Measurements from ENCODE around the gene SERPINB5.
"Not testable (repeated sequence)": the region's sequence is repeated elsewhere in the genome, so short reads cannot be mapped to it uniquely, and the experiment has no call there.

SERPINB5 gene

GRCh38 chr18:63476668-63477067 lies at the start of gene SERPINB5:
Gene SERPINB5, plus strand, starts transcription at chr18:63476958. Its CDS starts 7,471 bp downstream, at chr18:63484429.
- peak; percentile 88 for DNase-seq

GRCh38 chr18:63427558-63427957 lies 49.2 kb upstream of the SERPINB5 start:
- no peak for DNase-seq

GRCh38 chr18:63430526-63430925 lies 46.2 kb upstream of the SERPINB5 start:
- DNase-seq, result no peak

DNA sequence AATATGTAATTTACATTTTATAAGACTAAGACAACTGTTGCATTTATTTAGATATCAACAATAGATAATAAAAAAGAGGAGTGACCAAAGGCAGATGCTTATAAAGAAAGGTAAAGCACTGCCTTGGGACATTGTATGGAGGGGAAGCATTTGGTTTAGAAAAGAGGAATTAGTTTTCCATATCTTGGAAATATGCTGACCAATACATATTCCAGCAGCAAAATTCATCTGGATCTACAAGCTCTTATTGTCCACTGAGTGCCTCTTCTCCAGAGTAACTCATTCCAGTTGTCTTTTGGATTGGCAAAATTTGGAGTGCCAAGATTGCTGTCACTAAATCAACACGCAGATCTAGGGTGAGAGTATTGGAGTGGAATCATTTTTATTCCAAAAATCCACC lies 45.6 kb upstream of the SERPINB5 start:
- no peak for DNase-seq

DNA sequence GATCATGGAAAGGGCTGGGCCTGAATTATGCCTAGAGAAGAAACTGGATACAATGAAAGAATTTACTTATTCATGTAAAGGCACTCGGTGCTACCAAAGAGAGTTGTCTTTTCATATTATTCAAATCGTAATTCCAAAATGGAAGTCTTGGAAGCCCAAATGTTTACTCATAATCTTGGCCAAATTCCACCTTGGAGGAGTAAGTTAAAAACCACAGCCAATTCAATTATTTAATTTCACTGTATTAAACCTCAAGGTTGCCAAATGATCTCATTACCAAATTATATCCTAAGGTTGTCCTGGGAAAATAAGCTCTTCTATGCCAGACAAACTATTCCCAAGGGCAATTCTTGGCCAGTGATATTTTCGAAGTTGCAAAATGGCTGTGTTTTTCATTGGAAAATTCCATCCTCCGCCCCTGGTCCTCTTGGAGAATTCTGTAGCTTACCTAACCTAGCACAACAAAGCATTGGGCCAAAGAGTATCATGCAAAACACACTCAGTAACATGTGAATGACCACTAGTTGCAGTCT lies 43.4 kb upstream of the SERPINB5 start:
- no peak for DNase-seq

DNA sequence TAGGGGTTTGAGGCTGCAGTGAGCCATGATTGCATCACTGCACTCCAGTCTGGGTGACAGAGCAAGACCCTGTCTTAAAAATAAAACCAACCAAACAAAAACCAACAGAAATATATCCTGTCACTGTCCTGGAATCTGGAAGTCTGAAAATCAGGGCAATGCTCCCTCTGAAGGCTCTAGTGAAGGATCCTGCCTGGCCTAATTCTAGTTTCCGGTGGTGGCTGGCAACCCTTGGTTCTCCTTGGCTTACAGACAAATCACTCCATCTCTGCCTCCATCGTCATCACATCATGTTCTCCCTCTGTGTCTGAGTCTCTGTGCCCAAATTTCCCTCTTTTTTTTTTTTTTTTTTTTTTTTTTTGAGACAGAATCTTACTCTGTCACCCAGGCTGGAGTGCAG lies 38.6 kb upstream of the SERPINB5 start:
- no peak for DNase-seq

- peak; percentile 46 for DNase-seq
These were observed 37.4 kb upstream of the SERPINB5 start for GRCh38 chr18:63439334-63439733.

DNA sequence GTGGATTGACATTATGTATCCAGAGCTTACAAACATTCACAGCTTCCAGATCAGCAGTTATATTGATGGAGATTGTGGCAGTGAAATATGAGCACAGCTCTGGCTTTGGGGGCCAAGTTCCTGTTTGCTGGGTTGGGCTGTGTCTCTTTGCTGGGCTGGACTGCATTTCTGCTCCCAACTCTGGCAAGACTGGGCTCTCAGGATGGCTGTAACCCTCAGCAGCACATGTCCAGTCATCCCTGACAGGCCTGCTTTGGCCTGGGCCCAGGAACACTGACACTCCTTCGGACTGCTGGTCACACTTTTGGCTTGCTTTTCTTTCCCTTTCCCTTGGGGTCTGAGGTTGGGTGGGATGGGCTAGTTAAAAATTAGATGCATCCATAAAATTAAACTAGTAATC lies 36.5 kb upstream of the SERPINB5 start:
- no peak for DNase-seq

- DNase-seq, result no peak
These were observed 35.9 kb upstream of the SERPINB5 start for GRCh38 chr18:63440881-63441280.

DNA sequence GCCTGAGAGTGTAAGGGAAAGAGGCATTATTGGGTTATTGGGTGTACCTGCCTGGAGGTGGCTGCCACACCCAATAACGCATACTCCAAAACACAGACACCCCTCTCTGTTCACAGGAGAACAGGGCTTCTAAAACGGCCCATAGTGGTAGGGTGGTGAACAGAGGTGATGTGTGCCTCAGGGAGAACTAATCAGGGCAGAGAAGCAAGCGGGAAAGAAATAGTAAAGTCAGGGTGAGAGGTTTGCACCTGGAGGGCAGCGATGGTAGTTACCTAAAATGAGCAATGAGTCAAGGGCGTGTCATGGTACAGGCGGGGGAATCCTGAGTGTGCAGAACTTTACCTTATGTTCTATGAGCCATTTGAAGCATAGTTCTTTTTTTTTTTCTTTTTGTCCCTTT lies 32.9 kb upstream of the SERPINB5 start:
- DNase-seq, result no peak

- peak; percentile 36 for DNase-seq
These were observed 32.2 kb upstream of the SERPINB5 start for GRCh38 chr18:63444580-63444979.

DNA sequence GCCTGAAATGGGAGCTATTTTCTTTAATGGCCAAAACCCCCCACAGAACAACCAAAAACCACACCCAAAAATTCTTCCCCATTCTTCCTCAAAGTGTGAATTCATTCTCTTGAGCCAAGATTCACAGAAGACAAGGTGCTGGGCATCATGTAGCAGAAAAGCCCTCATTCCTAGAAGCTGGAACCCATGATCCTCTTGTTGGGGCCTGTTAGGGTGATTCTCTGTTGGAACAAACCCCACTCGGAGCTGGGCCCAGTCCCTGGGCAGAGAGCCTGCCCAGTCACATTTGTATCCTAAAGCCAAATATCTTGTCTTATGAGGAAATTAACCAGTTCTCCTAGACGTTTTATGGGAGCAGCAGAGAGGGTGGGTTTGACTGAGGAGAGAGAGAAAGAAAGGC lies 31.7 kb upstream of the SERPINB5 start:
- DNase-seq, result no peak

DNA sequence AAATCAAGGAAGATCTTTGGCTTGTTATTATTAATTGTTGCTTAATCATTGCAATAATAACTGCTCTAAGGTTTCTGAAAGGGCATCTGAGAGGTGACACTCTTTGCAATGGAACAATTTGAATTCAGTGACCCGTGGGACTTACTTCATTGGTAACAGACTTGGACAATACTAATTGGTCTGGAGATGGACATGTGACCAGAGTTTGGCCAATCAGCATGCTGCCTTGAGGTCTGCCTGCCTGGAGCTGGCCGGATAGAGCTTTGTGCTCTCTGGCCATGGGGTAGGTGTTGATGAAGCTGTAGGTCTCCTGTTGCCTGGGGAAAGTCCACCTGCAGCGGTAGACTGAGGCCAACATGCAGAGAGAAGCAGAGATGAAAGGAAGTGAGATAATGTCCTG lies 30.5 kb upstream of the SERPINB5 start:
- no peak for DNase-seq

DNA sequence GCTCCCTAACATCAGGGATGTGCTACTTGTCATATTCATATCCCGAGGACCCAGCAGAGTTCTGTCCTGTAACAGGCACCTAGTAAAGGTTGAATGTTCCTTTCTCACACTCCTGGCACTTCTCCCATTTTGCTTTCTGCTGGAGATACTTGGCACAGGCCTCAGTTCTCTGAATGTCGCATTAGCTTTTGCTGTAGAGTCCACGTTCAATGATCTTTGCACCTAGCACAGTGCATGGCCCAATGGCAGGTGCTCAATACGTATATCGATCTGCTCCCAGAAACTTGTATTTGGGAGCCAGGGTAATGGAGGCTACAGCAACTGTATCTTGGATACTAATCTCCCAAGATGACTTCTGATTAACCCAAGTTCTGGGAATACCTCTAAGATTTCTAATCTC lies 29.7 kb upstream of the SERPINB5 start:
- no peak for DNase-seq

GRCh38 chr18:63449426-63449825 lies 27.3 kb upstream of the SERPINB5 start:
- DNase-seq, result no peak

GRCh38 chr18:63451799-63452660 lies 24.7 kb upstream of the SERPINB5 start:
- no peak for DNase-seq

DNA sequence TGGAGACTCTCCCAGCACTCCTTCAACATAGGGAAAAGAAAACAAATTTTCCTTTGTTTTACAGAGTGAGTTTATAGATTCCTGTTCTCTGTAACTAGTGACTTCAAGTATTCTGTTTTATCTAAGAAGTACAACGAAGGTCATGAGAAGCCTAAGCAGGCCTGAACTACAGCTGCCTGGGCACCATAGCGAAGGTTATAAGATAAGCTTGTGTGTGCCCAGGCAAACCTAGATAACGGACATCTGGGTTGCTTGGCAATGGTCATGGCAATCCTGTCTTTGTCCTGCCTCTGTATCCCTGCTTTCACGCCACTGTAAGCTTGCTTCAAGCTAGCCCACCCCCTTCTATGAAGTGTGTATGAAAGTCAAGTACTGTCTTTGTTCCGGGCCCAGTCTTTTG lies 24.0 kb upstream of the SERPINB5 start:
- not testable (repeated sequence) for DNase-seq

- DNase-seq, result no peak
These were observed 22.3 kb upstream of the SERPINB5 start for GRCh38 chr18:63454497-63454896.

DNA sequence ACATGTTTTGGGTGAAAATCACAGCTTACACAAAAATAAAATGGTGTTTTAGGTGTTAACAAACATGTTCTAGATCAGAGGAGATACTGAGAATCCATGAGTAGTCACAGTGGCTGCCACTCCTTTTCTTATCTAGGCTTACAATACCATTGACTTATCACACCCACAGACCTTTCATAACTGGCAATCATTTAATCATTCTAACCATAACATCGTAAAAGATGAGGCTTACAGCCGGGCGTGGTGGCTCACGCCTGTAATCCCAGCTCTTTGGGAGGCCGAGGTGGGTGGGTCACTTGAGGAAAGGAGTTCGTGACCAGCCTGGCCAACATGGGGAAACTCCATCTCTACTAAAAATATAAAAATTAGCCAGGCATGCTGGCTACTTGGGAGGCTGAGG lies 18.8 kb upstream of the SERPINB5 start:
- no peak for DNase-seq

DNA sequence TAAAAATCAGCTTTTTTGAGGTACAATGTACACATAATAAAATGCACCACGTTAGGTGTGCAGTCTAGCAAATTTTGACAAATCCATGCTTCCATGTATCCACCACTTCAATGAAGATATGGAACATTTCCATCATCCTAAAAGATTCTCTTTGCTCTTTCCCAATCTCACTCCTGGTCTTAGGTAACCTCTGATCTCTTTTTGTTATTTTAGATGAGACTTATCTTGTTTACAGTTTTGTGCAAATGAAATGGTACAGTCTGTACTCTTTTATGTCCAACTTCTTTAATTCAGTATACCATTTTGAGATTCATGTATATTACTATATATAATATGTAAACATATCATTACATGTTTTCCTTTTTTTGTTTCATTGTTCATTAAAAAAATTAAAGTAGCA lies 16.3 kb upstream of the SERPINB5 start:
- no peak for DNase-seq

DNA sequence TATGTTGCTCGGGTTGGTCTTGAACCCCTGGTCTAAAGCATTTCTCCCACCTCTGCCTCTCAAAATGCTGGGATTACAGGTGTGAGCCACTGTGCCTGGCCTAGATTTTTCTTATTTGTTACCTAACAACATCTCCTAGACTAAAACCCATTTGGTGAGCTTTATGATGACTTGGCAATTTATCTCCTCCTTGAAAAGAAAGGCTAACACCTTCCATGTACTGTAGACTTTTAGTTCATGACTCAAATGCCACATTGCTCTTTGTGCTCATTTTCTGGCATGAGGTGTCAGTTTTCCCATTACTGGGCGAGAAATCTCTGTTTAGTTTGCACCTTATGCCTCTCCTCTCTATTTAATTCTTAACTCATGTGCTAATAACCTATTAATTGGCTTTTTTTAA lies 12.3 kb upstream of the SERPINB5 start:
- no peak for DNase-seq

DNA sequence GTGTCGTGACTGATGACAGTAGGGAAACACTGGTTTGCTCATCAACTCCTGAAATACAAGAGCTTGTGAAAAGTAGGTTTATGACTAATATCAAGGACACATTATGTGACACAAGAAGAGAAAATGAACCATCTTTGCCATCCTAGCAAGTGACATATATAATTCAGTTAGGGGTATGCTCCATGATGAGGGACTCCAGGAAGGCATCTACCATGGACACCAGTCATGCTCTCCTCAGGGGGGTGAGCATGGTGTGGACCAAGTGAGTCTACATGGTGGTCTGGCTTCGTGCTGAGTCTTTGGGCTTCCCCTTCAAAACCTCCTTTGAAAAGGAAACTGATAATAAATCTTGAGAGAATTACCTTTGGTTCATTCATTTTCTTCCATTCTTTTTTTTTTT lies 11.7 kb upstream of the SERPINB5 start:
- no peak for DNase-seq

- no peak for DNase-seq
These were observed 9.1 kb upstream of the SERPINB5 start for GRCh38 chr18:63467699-63468098.

DNA sequence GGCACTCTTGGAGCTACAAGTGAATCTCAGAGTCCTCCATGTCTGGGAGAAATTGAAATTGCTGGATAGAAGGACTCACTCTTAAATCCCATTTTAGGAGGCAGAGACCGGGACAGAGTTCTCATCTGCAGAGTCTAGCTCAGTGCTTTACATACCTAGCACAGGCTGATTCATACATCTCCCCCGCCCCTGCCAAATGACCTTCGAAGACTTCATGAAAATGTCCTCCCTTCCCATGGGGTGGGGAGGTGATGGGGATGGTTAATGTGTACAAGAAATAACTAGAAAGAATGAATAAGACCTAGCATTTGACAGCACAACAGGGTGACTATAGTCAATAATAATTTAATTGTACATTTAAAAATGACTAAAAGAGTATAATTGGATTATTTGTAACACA lies 8.2 kb upstream of the SERPINB5 start:
- no peak for DNase-seq

DNA sequence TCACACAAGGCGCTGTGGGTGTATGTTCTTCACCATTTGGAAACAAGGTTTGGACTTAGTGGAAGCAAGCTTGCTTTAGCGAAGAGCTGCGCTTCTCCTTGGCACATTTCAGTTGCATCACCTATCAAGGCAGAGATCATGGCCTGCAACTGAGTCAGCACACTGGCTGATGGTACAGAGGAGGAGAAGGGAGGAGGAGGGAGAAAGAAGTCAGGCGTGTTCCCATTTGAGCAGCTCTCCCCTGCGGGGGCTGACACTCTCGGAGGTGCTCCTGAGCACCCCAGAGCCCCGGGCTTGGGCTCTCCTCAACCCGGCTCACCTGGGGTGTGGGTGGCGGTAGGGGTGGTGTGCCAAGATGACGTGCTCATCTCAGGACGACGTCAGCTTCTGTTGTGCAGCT lies 6.0 kb upstream of the SERPINB5 start:
- no peak for DNase-seq
